ENCODE results near the gene ORAI1. TPM values are rescaled to one million over a fixed set of nuclear protein-coding genes. Genes with fewer than 3 reads are reported as not detected.

Gene ORAI1
- total and polyA plus RNA-seq, 2 of the 13 experiments (the other 11 are each of a cell fraction or from before 2014, with no cell fraction given): 9.2 to 17.2 TPM

GRCh38 chr12:121626087-121626852, at the start of gene ORAI1 (continued):
- TF ChIP-seq ZNF138 (CRISPR knock-in tag; IDR thresholded peaks at IDR 0.05; ENCODE audit: low read depth) (0 out of 2 replicates have a peak, but pooled peaks have one; percentile 13), KMT2A (CRISPR knock-in tag; IDR thresholded peaks at IDR 0.05) (0 out of 2 replicates have a peak, but pooled peaks have one; percentile 52), ZNF749 (CRISPR knock-in tag; IDR thresholded peaks at IDR 0.05; ENCODE audit: borderline replicate concordance) (no peak), ZBTB7A (CRISPR knock-in tag; IDR thresholded peaks at IDR 0.05) (no peak), SIN3A (IDR thresholded peaks at IDR 0.05; ENCODE audit: borderline replicate concordance, low read depth, low read length) (no peak; the same call in 1 of the 2 replicates), ZNF275 (CRISPR knock-in tag; IDR thresholded peaks at IDR 0.05; ENCODE audit: borderline replicate concordance) (no peak), ZNF274 (CRISPR knock-in tag; IDR thresholded peaks at IDR 0.05) (no peak), ZNF414 (CRISPR knock-in tag; IDR thresholded peaks at IDR 0.05) (no peak), TOPORS (CRISPR knock-in tag; IDR thresholded peaks at IDR 0.05) (no peak; the same call in 1 of the 2 replicates), ZNF607 (CRISPR knock-in tag; IDR thresholded peaks at IDR 0.05; ENCODE audit: borderline replicate concordance) (0 out of 2 replicates have a peak, but pooled peaks have one; percentile 51), DZIP1 (CRISPR knock-in tag; IDR thresholded peaks at IDR 0.05) (no peak; the same call in 1 of the 2 replicates), NFATC3 (CRISPR knock-in tag; IDR thresholded peaks at IDR 0.05) (no peak), ATF3 (CRISPR knock-in tag; IDR thresholded peaks at IDR 0.05) (no peak)
- TF ChIP-seq, protein P1, sequence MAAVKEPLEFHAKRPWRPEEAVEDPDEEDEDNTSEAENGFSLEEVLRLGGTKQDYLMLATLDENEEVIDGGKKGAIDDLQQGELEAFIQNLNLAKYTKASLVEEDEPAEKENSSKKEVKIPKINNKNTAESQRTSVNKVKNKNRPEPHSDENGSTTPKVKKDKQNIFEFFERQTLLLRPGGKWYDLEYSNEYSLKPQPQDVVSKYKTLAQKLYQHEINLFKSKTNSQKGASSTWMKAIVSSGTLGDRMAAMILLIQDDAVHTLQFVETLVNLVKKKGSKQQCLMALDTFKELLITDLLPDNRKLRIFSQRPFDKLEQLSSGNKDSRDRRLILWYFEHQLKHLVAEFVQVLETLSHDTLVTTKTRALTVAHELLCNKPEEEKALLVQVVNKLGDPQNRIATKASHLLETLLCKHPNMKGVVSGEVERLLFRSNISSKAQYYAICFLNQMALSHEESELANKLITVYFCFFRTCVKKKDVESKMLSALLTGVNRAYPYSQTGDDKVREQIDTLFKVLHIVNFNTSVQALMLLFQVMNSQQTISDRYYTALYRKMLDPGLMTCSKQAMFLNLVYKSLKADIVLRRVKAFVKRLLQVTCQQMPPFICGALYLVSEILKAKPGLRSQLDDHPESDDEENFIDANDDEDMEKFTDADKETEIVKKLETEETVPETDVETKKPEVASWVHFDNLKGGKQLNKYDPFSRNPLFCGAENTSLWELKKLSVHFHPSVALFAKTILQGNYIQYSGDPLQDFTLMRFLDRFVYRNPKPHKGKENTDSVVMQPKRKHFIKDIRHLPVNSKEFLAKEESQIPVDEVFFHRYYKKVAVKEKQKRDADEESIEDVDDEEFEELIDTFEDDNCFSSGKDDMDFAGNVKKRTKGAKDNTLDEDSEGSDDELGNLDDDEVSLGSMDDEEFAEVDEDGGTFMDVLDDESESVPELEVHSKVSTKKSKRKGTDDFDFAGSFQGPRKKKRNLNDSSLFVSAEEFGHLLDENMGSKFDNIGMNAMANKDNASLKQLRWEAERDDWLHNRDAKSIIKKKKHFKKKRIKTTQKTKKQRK (IDR thresholded peaks at IDR 0.05; ENCODE audit: low read length): no peak
